ENCODE results near the gene BNIP5. TPM values are rescaled to one million over a fixed set of nuclear protein-coding genes. Genes with fewer than 3 reads are reported as not detected.

BNIP5 gene
- total and polyA plus RNA-seq, 3 donors from 2014 or later: 0.68 to 0.96 (median 0.87) TPM

GRCh38 chr6:36357872-36358225 is 21.2 kb upstream of the BNIP5 start:
- peak overlapping the region; percentile 75 to 78 for H3K27ac ChIP-seq
- TF ChIP-seq CTCF (IDR thresholded peaks at IDR 0.05) (no peak), POLR2A (IDR thresholded peaks at IDR 0.05) (no peak)
- no peaks in the 10 kb centered on the region for H3K27me3 ChIP-seq
- H3K36me3 ChIP-seq (ENCODE audit: low read depth, missing control alignments): no peaks in the 10 kb centered on the region
- H3K4me3 ChIP-seq: no peak overlapping the region
- no peak for DNase-seq
- 74 to 79% methylated on average over 3 of the region's 3 CpGs for WGBS, 2 donors
- intact Hi-C loops (cut with DNase I; ENCODE audit: low total_unique reads): loop anchor here (10.0 kb wide), 1 partner anchor 53 kb away; no protein-coding TSS in a partner anchor
- peaks cover 36% of the 10 kb centered on the region for H3K4me1 ChIP-seq
- no peaks in the 10 kb centered on the region for H3K9me3 ChIP-seq

GRCh38 chr6:36355819-36356218 is 19.1 kb upstream of the BNIP5 start:
- Histone ChIP-seq H3K4me3 (no peak overlapping the region), H3K4me1 (peaks cover 49% of the 10 kb centered on the region), H3K9me3 (no peaks in the 10 kb centered on the region), H3K36me3 (ENCODE audit: low read depth, missing control alignments) (no peaks in the 10 kb centered on the region), H3K27ac (peak overlapping the region; percentile 12 to 36), H3K27me3 (no peaks in the 10 kb centered on the region)
- no peak for TF ChIP-seq POLR2A (IDR thresholded peaks at IDR 0.05)
- TF ChIP-seq CTCF (IDR thresholded peaks at IDR 0.05): no peak
- intact Hi-C loops (cut with DNase I; ENCODE audit: low total_unique reads): loop anchor here (10.0 kb wide), 1 partner anchor 51 kb away; no protein-coding TSS in a partner anchor
- WGBS, 2 donors: 64 to 73% methylated on average over 4 of the region's 4 CpGs
- no peak for DNase-seq

GRCh38 chr6:36353411-36353915 is 16.8 kb upstream of the BNIP5 start:
- DNase-seq: no peak
- H3K9me3 ChIP-seq: no peaks in the 10 kb centered on the region
- intact Hi-C loops (cut with DNase I; ENCODE audit: low total_unique reads): loop anchor here (10.0 kb wide), 1 partner anchor 49 kb away; no protein-coding TSS in a partner anchor
- no peaks in the 10 kb centered on the region for H3K36me3 ChIP-seq (ENCODE audit: low read depth, missing control alignments)
- WGBS, 2 donors: 70 to 74% methylated on average over 4 of the region's 4 CpGs
- TF ChIP-seq POLR2A (IDR thresholded peaks at IDR 0.05) (no peak), CTCF (IDR thresholded peaks at IDR 0.05) (no peak)
- no peaks in the 10 kb centered on the region for H3K27me3 ChIP-seq
- peaks cover 47% of the 10 kb centered on the region for H3K4me1 ChIP-seq
- no peak overlapping the region for H3K4me3 ChIP-seq
- no peak overlapping the region for H3K27ac ChIP-seq

GRCh38 chr6:36352477-36353157 is 15.9 kb upstream of the BNIP5 start:
- intact Hi-C loops (cut with DNase I; ENCODE audit: low total_unique reads): loop anchor here (10.0 kb wide), 1 partner anchor 48 kb away; no protein-coding TSS in a partner anchor
- Histone ChIP-seq H3K4me1 (peaks cover 39% of the 10 kb centered on the region), H3K4me3 (no peak overlapping the region), H3K36me3 (ENCODE audit: low read depth, missing control alignments) (no peaks in the 10 kb centered on the region), H3K9me3 (no peaks in the 10 kb centered on the region), H3K27ac (peak overlapping the region; percentile 60 to 80), H3K27me3 (no peaks in the 10 kb centered on the region)
- no peak for DNase-seq
- WGBS, 2 donors: 92 to 93% methylated on average over 8 of the region's 8 CpGs
- no peak for TF ChIP-seq POLR2A (IDR thresholded peaks at IDR 0.05)
- no peak for TF ChIP-seq CTCF (IDR thresholded peaks at IDR 0.05)

Measured in testis (tissue), 3 donors.